ENCODE results near the gene FARS2.

DNA sequence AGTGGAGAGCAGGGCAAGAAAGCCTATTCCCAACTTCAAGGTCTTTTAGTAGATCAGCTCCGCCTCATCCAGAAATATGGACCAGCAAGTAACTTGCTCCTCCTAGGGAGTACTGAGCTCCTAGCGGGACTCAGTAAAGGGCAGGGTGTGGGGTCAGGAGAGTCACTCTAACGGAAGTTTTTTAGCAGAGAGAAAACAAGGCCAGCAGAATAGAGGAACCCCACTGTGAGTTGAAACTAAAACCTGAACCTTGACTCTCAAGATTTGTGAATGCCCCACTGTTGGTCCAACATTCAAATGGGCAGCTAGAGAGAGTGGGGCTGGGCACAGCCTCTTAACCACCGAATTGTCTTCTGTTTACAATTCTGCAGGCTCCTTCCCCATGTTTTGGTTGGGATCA, 244.8 kb downstream of the FARS2 start:
- TF ChIP-seq HOXA5 (CRISPR knock-in tag; IDR thresholded peaks at IDR 0.05) = no peak
- TF ChIP-seq GZF1 (CRISPR knock-in tag; IDR thresholded peaks at IDR 0.05) = no peak
- TF ChIP-seq EZH2 (conservative IDR thresholded peaks at IDR 0.05; ENCODE audit: low read depth, low read length) = no peak
- no peak for TF ChIP-seq KAT7 (CRISPR knock-in tag; IDR thresholded peaks at IDR 0.05; ENCODE audit: borderline replicate concordance)
- TF ChIP-seq ZNF326 (CRISPR knock-in tag; IDR thresholded peaks at IDR 0.05; ENCODE audit: borderline replicate concordance) = no peak

Data from HepG2 (cell line).